Right cardiac atrium (tissue), 5 donors: ENCODE results near the gene ACD. TPM values are rescaled to one million over a fixed set of nuclear protein-coding genes. Genes with fewer than 3 reads are reported as not detected.
"Not testable (repeated sequence)": the region's sequence is repeated elsewhere in the genome, so short reads cannot be mapped to it uniquely, and the experiment has no call there.

Experiments
- ATAC-seq, 2 donors: fragments of 200-7000 bp; cut with Tn5 transposase; one replicate each; pipeline versions ENCODE4 v1.8.0 to v1.9.1; 2020; ENCODE audit warnings: moderate library complexity in 2 of 2, mild to moderate bottlenecking in 1 of 2
- DNase-seq, 3 donors: peaks; one replicate each; pipeline ENCODE4 v3.0.0-alpha.2; 2020
- H3K27ac ChIP-seq: one replicate; pipeline ENCODE4 v1.5.1; 2013; ENCODE audit warnings: mild to moderate bottlenecking, low read length, control low read depth, moderate library complexity
- H3K27me3 ChIP-seq: one replicate; pipeline ENCODE4 v1.6.1; 2013; ENCODE audit not compliant: control insufficient read depth, insufficient read depth
- H3K4me1 ChIP-seq: one replicate; pipeline ENCODE4 v1.6.1; 2013; ENCODE audit warnings: low read length; ENCODE audit not compliant: control insufficient read depth, insufficient read depth
- H3K4me3 ChIP-seq: one replicate; pipeline ENCODE4 v1.5.1; 2013; ENCODE audit warnings: low read length, control low read depth
- H3K9me3 ChIP-seq: one replicate; pipeline ENCODE4 v1.6.1; 2013; ENCODE audit warnings: low read length; ENCODE audit not compliant: control insufficient read depth
- WGBS: extraction: QIAGEN DNeasy Blood & Tissue Kit; methylation state at CpG from one replicate; pipeline ENCODE4 v1.1.7; 2013; 5-methylcytosine and 5-hydroxymethylcytosine counted together
- intact Hi-C, 4 donors: fragments of 100-400 bp; cut with DNase I; formaldehyde crosslinking; loops; one replicate each; pipeline versions ENCODE4 v1.11.0 to v1.14.0; 2022 to 2023
- polyA plus RNA-seq: library from polyadenylated mRNA; stranded (reverse); fragments of 200-250 nt; gene quantifications from one replicate; pipeline ENCODE4 v1.2.3, GENCODE V29; 2013
- total RNA-seq, 4 donors: library from RNA; stranded (reverse); fragmentation: NEBNext Ultra II Directional; extraction: Animal tissue kit (Norgen Biotek cat#: 25700); gene quantifications; one replicate each; pipeline ENCODE4 v1.2.1, GENCODE V29; 2021
- donor health status: healthy with polysubstance abuse.
- donor health status: DM: no; HTN: yes; CAD: no.
- donor health status: DM: no; HTN: no; CAD: no.
- donor health status: DM: no; HTN: yes; CAD: no; lungs with severe emphysema.
- donor health status: DM: yes; HTN: yes; CAD: no.

ACD gene
- total and polyA plus RNA-seq, 5 donors, result 7.9 to 10.9 (median 9.9) TPM

DNA sequence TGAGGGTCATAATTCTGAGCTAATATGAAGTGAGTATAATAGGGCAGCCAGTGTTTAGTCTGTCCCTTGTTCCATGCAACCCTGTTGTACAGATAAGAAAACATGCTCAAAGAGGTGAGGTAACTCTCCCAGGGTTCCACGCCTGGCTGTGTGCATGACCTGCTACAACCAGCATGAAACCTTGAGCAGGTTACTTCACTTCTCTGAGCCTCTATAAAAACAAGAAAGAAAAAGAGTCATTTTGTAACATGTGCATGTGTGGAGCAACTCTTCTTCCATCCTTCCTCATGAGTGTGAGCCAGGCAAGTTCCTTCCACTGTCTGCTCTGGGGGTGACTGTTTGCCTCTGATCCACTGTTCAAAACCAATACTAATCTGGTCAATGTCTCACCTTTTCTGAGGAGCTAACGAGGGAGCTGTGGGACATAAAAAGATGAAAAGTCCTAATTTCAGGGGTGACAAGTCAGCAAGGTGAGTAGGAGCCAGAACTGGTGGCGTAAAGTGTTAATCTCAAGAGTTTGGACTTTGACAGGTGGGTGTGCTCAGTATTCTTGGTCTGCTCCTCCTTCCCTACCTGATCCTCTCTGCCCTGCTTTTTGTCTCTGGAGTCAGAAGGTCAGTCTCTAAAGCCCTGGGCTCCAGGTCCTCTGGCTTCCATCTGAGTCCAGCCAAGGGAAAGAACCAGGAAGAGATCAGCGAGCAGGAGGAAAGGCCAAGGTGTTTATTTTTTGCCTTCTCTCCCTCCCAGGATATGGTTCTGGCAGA lies 37.5 kb upstream of the ACD start:
- ATAC-seq, result no peak
- Histone ChIP-seq H3K27me3 (no peaks in the 10 kb centered on the region), H3K9me3 (no peaks in the 10 kb centered on the region), H3K27ac (no peak overlapping the region), H3K4me3 (no peak overlapping the region), H3K4me1 (peaks cover 1% of the 10 kb centered on the region)
- DNase-seq, result no peak
- intact Hi-C loops, result no loop called here
- 74% methylated on average over 4 of the region's 4 CpGs for WGBS

DNA sequence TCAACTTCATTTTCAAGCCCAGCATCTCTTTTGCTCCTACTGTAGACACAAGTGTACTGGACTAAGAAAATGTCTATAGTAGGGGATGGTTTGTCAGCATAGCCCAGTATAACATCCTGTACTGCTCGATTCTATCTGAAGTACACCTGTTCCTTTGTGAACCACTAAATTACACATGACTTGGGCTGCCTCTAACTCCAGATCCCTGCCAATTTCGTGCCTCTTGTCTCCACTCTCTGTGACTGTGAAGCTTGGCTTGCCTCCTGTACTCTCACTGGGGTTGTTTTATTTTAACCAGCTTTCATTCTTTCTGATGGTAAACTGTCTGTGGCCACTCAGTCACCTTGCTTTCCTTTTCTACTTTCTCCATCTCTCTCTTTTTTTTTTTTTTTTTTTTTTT lies 34.6 kb upstream of the ACD start:
- H3K4me3 ChIP-seq, result no peak overlapping the region
- DNase-seq, result no peak
- no peak overlapping the region for H3K27ac ChIP-seq
- H3K9me3 ChIP-seq, result no peaks in the 10 kb centered on the region
- intact Hi-C loops, result no loop called here
- WGBS, result 52% methylated on average over 2 of the region's 2 CpGs
- H3K4me1 ChIP-seq, result peaks cover 1% of the 10 kb centered on the region
- ATAC-seq, result peak; percentile 31 to 56
- H3K27me3 ChIP-seq, result no peaks in the 10 kb centered on the region

DNA sequence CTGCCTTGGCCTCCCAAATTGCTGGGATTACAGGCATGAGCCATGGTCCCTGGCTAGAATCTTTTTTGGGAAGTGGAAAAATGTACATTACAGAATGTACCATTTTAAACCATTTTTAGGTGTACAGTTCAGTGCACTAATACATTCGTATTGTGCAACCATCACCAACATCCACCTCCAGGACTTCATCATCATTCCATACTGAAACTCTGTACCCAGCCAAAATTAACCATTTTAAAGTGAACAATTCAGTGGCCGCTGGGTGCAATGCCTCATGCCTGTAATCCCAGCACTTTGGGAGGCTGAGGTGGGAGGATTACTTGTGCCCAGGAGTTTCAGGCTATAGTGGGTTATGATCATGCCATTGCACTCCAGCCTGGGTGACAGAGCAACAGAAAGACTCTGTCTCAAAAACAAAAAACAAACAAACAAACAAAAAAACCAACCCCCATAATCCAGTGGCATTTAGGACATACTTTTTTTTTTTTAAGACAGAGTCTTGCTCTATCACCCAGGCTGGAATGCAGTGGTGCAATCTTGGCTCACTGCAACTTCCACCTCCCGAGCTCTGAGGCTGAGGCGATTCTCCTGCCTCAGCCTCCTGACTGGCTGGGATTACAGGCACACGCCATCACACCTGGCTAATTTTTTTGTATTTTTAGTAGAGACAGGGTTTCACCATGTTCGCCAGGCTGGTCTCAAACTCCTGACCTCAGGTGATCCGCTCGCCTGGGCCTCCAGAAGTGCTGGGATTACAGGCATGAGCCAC lies 33.6 kb upstream of the ACD start:
- H3K9me3 ChIP-seq, H3K27me3 ChIP-seq, DNase-seq, H3K4me1 ChIP-seq, intact Hi-C loops, H3K27ac ChIP-seq, ATAC-seq, H3K4me3 ChIP-seq: not testable (repeated sequence)
- 91% methylated on average over 8 of the region's 8 CpGs for WGBS

DNA sequence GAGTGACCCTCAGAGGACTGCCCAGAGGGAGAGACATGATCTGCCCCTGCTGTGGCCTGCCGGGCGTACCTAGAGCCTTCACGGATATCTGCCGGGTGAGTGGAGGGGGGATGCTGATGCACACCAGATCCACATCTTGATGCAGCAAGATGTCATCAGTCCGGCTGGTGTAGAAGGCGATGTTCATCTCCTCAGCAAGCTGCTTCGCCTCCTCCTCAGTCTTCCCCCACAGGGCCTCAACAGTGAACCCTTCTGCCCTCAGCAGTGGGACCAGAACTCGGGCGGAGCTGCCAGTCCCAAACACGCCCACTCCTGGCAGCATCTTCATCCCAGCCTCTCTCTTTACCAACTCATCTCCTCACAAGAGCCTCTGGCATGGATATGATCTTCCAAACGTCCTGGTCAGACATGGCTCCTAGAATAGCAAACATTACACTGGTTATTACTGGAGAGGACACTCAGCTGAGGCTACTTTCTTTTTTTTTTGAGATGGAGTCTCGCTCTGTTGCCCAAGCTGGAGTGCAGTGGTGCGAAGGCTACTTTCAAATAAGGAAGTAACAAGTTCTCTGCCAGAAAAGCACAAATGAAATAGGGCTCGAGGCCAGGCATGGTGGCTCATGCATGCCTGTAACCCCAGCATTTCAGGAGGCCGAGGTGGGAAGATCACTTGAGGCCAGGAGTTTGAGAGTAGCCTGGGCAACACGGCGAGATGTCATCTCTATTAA lies 25.5 kb upstream of the ACD start:
- ATAC-seq (no peak), DNase-seq (peak in 1 of 3 donors; percentile 42)
- intact Hi-C loops, result no loop called here
- Histone ChIP-seq H3K4me1 (no peaks in the 10 kb centered on the region), H3K27ac (peak overlapping the region; percentile 37), H3K4me3 (no peak overlapping the region), H3K27me3 (no peaks in the 10 kb centered on the region), H3K9me3 (no peaks in the 10 kb centered on the region)
- 81% methylated on average over 17 of the region's 17 CpGs for WGBS

DNA sequence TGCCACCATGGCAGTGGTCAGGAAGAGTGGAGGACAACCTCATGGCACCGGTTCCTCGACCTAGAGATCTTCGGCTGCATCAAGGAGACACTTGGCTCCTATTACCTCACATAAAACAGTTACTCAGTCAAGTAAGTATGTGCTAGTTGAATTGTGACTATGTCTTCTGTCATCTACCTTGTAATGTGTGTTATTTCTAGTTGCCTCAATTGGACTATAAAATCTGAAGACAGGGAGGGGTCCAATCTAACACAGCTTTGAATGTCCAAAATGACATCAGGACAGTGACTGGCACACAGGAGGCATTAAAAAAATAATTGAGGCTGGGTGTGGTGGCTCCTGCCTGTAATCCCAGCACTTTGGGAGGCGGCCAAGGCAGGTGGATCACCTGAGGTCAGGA lies 23.7 kb upstream of the ACD start:
- intact Hi-C loops, result no loop called here
- Histone ChIP-seq H3K4me3 (no peak overlapping the region), H3K4me1 (no peaks in the 10 kb centered on the region), H3K27me3 (no peaks in the 10 kb centered on the region), H3K27ac (no peak overlapping the region), H3K9me3 (no peaks in the 10 kb centered on the region)
- no peak for DNase-seq
- no peak for ATAC-seq
- WGBS, result 97% methylated on average over 4 of the region's 4 CpGs

DNA sequence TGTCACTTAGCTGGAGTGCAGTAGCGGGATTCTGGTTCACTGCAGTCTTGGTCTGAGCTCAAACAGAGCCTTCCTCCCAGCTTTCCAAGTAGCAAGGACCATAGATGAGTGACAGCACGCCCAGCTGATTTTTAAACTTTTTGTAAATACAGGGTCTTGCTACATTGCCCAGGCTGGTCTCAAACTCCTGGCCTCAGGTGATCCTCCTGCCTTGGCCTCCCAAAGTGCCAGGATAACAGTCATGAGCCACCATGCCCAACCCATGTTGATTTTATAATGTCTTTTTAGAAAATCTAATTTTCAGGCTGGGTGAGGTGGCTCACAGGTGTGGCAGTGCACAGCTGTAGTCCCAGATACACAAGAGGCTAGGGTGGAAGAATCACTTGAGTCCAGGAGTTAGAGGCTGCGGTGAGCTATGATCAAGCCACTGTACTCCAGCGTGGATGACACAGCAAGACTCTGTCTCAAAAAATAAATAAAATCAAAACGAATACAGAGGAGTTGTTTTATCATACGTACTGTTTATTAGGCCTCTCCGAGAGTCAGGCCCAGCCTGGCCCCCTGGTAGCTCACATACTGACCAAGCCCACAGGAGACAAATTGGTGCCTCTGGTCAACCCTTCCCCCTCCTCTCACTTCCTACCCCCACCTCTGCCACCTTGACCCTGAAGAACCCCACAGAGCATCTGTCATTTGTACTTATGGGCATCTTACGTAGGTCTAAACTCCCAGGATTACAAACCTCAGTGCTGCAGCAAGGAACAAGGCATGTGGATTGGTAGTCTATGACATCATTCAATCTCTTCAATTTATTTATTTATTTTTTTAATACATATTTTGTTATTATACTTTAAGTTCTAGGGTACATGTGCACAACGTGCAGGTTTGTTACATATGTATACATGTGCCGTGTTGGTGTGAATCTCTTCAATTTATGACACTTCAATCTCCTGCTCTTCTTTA lies 20.2 kb upstream of the ACD start:
- ATAC-seq (no peak), DNase-seq (no peak)
- intact Hi-C loops, result loop anchor here in 2 of 4 donors (10.0 kb wide), 2 partner anchors 125 to 135 kb away; partner anchors contain the start of genes RANBP10 (in 1 of the 2) and TSNAXIP1 (in 1 of the 2)
- H3K9me3 ChIP-seq, result no peaks in the 10 kb centered on the region
- H3K27me3 ChIP-seq, result no peaks in the 10 kb centered on the region
- H3K27ac ChIP-seq, result no peak overlapping the region
- H3K4me3 ChIP-seq, result no peak overlapping the region
- 96% methylated on average over 10 of the region's 10 CpGs for WGBS
- H3K4me1 ChIP-seq, result no peaks in the 10 kb centered on the region

DNA sequence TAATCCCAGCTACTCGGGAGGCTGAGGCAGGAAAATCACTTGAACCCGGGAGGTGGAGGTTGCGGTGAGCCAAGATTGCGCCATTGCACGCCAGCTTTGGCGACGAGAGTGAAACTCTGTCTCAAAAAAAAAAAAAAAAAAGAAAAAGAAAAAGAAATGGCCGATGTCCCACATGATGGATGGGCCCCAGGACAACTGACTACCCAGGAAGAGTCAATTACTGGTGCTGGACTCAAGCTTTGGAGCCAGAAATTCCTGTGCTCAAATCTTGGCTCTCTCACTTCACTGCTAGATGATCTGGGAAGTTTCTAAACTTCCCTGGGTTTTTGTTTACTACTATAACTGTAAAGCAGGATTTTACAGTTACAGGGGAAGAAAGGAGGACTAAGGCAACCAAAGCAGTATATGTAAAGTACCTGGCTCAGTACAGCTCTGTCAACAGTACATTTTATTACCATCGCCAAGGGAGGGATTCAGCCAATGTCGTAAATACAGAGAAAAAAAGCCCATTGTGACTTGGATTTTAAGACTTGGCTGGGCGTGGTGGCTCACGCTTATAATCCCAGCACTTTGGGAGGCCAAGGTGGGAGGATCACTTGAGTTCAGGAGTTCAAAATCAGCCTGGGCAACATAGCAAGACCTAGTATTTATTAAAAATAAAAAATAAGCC lies 18.4 kb upstream of the ACD start:
- 94% methylated on average over 12 of the region's 12 CpGs for WGBS
- no peaks in the 10 kb centered on the region for H3K9me3 ChIP-seq
- DNase-seq (no peak), ATAC-seq (no peak)
- H3K27ac ChIP-seq, result no peak overlapping the region
- H3K4me1 ChIP-seq, result peaks cover 2% of the 10 kb centered on the region
- intact Hi-C loops, result loop anchor here in 2 of 4 donors (10.0 kb wide), 2 partner anchors 126 to 136 kb away; partner anchors contain the start of genes RANBP10 (in 1 of the 2) and TSNAXIP1 (in 1 of the 2)
- no peaks in the 10 kb centered on the region for H3K27me3 ChIP-seq
- no peak overlapping the region for H3K4me3 ChIP-seq

DNA sequence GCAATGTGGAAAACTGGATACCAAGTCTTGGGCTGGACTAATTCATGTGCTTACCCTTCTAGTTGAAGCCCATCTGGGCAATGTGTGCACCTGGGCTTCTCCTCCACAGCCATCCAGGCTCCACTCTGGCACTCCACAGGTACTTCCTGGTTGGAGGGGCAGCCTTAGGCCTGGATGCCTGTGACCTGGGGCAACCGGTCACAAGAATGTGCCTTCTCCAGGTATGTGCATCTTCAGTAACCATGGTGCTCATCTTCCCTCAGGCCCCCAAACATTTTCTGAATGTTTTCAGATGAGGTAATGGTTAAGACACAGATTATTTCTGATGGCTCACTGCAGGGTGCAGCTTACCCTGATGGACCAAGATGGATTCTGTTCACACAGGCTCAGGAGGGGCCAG lies 17.7 kb upstream of the ACD start:
- peaks cover 5% of the 10 kb centered on the region for H3K4me1 ChIP-seq
- WGBS, result 88% methylated on average over 1 of the region's 1 CpG
- no peaks in the 10 kb centered on the region for H3K27me3 ChIP-seq
- intact Hi-C loops, result loop anchor here in 2 of 4 donors (10.0 kb wide), 2 partner anchors 127 to 137 kb away; partner anchors contain the start of genes RANBP10 (in 1 of the 2) and TSNAXIP1 (in 1 of the 2)
- H3K4me3 ChIP-seq, result no peak overlapping the region
- DNase-seq, result no peak
- H3K27ac ChIP-seq, result no peak overlapping the region
- no peaks in the 10 kb centered on the region for H3K9me3 ChIP-seq
- ATAC-seq, result no peak

DNA sequence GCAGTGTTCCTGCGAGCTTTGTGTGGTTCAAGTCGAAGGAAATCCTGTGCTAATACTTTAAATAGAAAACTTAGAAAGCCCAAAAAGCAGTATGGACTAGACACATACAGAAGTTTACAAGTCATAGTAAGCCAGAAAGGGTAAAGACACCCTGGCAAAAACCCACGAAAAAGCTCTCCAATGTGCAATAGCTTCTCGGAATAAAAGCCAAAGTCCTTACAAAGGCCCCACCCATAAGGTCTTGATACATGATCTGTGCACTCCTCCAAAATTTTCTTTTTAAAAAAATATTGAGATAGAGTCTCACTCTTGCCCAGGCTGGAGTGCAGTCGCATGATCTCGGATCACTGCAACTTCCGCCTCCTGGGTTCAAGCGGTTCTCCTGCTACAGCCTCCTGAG lies 16.9 kb upstream of the ACD start:
- H3K27ac ChIP-seq, result no peak overlapping the region
- H3K4me1 ChIP-seq, result peaks cover 5% of the 10 kb centered on the region
- intact Hi-C loops, result loop anchor here in 2 of 4 donors (10.0 kb wide), 2 partner anchors 128 to 138 kb away; partner anchors contain the start of genes RANBP10 (in 1 of the 2) and TSNAXIP1 (in 1 of the 2)
- no peak for ATAC-seq
- DNase-seq, result no peak
- H3K4me3 ChIP-seq, result no peak overlapping the region
- no peaks in the 10 kb centered on the region for H3K9me3 ChIP-seq
- 67% methylated on average over 8 of the region's 8 CpGs for WGBS
- no peaks in the 10 kb centered on the region for H3K27me3 ChIP-seq
